Osteoblast (primary cell): ENCODE results near the gene TMEM61. TPM values are rescaled to one million over a fixed set of nuclear protein-coding genes. Genes with fewer than 3 reads are reported as not detected.
A peak's percentile ranks its signal among the peaks of the same experiment; 100 is the strongest.

ENCODE experiments used
- DNase-seq: peaks from one replicate; pipeline ENCODE4 v3.0.0; 2011; ENCODE audit warnings: low spot score, mixed read lengths; ENCODE audit not compliant: insufficient read length; ENCODE audit errors: missing footprints
- H2AFZ ChIP-seq: 2 replicates; pipeline ENCODE4 v1.6.0; 2011; ENCODE audit warnings: mild to moderate bottlenecking, low read length
- H3K27ac ChIP-seq: 2 replicates; pipeline ENCODE4 v1.5.1; 2011; ENCODE audit warnings: mild to moderate bottlenecking, low read depth, low read length, moderate library complexity
- H3K27me3 ChIP-seq: 2 replicates; pipeline ENCODE4 v1.6.0; 2012; ENCODE audit warnings: mild to moderate bottlenecking, control low read depth, inconsistent platforms, low read length, moderate library complexity; ENCODE audit not compliant: insufficient read depth
- H3K36me3 ChIP-seq: 2 replicates; pipeline ENCODE4 v1.5.1; 2011; ENCODE audit warnings: mild to moderate bottlenecking, low read length, control low read depth, moderate library complexity; ENCODE audit not compliant: insufficient read depth
- H3K4me1 ChIP-seq: 2 replicates; pipeline ENCODE4 v1.5.1; 2011; ENCODE audit warnings: mild to moderate bottlenecking, low read length, control low read depth, moderate library complexity; ENCODE audit not compliant: insufficient read depth
- H3K4me2 ChIP-seq: 2 replicates; pipeline ENCODE4 v1.6.0; 2011; ENCODE audit warnings: mild to moderate bottlenecking, low read length; ENCODE audit not compliant: insufficient read depth
- H3K4me3 ChIP-seq: fragments of 200-600 bp; sonication (generic); 3 replicates; pipeline ENCODE4 v1.5.1; 2012; ENCODE audit warnings: mild to moderate bottlenecking, low read length, inconsistent platforms; ENCODE audit not compliant: insufficient read depth
- H3K79me2 ChIP-seq: 2 replicates; pipeline ENCODE4 v1.6.0; 2012; ENCODE audit warnings: mild to moderate bottlenecking, low read length, control low read depth, inconsistent platforms; ENCODE audit not compliant: insufficient read depth
- H3K9me3 ChIP-seq: 2 replicates; pipeline ENCODE4 v1.5.1; 2011; ENCODE audit warnings: low read depth, low read length, control low read depth
- H4K20me1 ChIP-seq: 2 replicates; pipeline ENCODE4 v1.6.0; 2012; ENCODE audit warnings: mild to moderate bottlenecking, low read length, control low read depth; ENCODE audit not compliant: insufficient read depth
- total RNA-seq: library from RNA; depleted of rRNA; stranded (reverse); fragments of >200 nt; gene quantifications from 2 replicates; pipeline ENCODE4 v1.2.3, GENCODE V29; 2012
- TF ChIP-seq, protein P1 (sequence below): IDR thresholded peaks from 2 replicates; pipeline ENCODE4 v1.5.1; 2011; ENCODE audit warnings: mild to moderate bottlenecking, low read depth, low read length, moderate library complexity; ENCODE audit errors: extremely low read depth

TMEM61 gene
- total RNA-seq, 1 donor = not detected

DNA sequence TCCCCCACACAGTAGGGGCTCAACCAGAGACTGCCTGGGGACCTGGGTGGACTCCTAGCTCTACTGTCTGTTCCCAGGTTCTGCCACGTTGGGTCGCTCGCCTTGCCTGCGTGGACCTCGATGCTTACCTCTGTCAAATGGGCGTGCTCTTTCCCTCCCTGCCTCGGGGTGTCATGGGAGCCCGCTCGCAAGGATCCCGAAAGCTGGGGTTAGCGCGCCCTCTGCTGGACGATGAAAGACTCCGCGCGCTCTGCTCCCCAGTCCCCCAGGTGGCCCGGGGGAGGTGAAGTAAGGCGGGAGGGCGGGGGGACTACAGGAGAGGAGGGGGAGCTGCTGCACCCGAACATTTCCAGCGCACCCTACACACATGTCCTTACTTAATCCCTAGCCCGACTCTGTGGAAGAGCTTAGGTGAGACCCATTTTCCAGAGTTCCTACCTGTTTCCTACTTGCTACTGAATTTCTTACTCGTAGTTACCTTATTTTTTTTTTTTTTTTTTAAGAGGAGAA lies 16.0 kb downstream of the TMEM61 start:
- Histone ChIP-seq H2AFZ (no peak overlapping the region), H3K27me3 (peaks cover 30% of the 10 kb centered on the region), H3K4me3 (no peak overlapping the region), H3K4me2 (peak overlapping the region; percentile 45), H3K27ac (no peak overlapping the region), H3K9me3 (no peaks in the 10 kb centered on the region), H3K36me3 (no peaks in the 10 kb centered on the region), H3K4me1 (no peaks in the 10 kb centered on the region), H4K20me1 (no peaks in the 10 kb centered on the region), H3K79me2 (no peaks in the 10 kb centered on the region)
- DNase-seq = peak; percentile 98
- TF ChIP-seq, protein P1, sequence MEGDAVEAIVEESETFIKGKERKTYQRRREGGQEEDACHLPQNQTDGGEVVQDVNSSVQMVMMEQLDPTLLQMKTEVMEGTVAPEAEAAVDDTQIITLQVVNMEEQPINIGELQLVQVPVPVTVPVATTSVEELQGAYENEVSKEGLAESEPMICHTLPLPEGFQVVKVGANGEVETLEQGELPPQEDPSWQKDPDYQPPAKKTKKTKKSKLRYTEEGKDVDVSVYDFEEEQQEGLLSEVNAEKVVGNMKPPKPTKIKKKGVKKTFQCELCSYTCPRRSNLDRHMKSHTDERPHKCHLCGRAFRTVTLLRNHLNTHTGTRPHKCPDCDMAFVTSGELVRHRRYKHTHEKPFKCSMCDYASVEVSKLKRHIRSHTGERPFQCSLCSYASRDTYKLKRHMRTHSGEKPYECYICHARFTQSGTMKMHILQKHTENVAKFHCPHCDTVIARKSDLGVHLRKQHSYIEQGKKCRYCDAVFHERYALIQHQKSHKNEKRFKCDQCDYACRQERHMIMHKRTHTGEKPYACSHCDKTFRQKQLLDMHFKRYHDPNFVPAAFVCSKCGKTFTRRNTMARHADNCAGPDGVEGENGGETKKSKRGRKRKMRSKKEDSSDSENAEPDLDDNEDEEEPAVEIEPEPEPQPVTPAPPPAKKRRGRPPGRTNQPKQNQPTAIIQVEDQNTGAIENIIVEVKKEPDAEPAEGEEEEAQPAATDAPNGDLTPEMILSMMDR = peak; percentile 67

DNA sequence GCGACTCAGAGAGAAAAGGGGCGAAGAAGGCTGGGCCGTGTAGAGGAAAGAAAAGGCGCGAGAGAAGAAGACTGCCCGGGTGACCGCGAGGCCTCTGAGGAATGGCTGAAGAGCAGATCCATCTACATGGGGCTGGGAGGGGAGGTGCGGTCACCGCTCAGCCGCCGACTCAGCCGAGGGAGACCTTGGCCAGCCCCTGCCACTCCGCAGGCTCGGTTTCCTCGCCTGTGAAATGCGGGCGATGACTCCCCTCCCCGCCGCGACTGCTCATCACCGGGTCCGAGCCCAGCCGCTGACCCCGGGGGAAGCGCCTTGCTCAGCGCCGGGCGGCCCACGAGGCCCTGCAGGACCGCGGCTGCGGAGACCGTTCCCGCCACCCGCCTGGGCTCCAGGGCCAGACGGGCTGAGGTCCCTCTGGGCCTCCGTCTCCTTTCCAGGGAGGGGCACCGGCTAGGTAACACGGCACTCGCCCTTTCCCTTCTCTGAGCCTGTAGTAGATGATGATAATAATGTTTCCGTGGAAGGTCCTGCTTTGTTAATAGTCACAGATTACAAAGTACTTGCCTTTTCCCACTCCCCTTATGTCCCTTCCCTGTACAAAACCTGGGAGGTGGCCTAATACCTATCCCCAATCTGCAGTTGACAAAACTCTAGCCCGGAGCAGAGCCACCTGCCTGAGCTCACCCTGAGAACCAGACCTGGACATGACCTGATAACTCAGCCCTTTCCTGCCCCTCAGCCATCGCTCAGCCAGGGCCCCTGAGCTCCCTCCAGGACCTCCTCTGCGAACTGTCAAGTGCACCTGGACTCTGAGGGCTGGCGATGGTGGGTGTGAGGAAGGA lies 16.7 kb downstream of the TMEM61 start:
- no peaks in the 10 kb centered on the region for H3K9me3 ChIP-seq
- H2AFZ ChIP-seq = peak overlapping the region; percentile 47
- no peaks in the 10 kb centered on the region for H3K79me2 ChIP-seq
- TF ChIP-seq, protein P1 = no peak
- peaks cover 34% of the 10 kb centered on the region for H3K27me3 ChIP-seq
- no peak overlapping the region for H3K4me3 ChIP-seq
- peak overlapping the region; percentile 45 for H3K4me2 ChIP-seq
- no peaks in the 10 kb centered on the region for H4K20me1 ChIP-seq
- DNase-seq = peak; percentile 90
- H3K36me3 ChIP-seq = no peaks in the 10 kb centered on the region
- H3K27ac ChIP-seq = no peak overlapping the region
- no peaks in the 10 kb centered on the region for H3K4me1 ChIP-seq

- DNase-seq = peak; percentile 45
- TF ChIP-seq, protein P1 = no peak
- H3K27me3 ChIP-seq = peaks cover 38% of the 10 kb centered on the region
These were observed 17.2 kb downstream of the TMEM61 start for GRCh38 chr1:54997711-54997986.

DNA sequence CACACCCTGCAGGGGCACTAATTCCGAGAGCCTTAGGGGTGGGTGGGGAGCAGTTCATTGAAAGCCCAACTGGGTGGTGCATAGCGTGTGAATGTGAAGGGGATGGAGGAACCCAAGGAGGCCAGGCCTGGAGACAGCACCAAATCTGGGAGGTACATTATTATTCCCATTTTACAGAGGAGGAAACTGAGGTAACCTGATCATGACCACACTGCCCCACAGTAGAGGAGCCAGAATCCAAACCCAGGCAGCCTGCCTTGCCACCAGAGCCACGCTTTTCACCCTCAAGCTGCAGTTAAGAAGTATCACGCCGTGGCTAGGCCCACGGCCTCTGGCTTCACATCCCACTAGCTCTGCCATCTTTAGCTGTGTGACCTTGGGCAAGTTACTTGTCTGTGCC lies 17.7 kb downstream of the TMEM61 start:
- H2AFZ ChIP-seq = no peak overlapping the region
- H3K27ac ChIP-seq = no peak overlapping the region
- no peak overlapping the region for H3K4me3 ChIP-seq
- no peaks in the 10 kb centered on the region for H3K36me3 ChIP-seq
- TF ChIP-seq, protein P1 = no peak
- no peaks in the 10 kb centered on the region for H3K4me1 ChIP-seq
- no peaks in the 10 kb centered on the region for H4K20me1 ChIP-seq
- peaks cover 38% of the 10 kb centered on the region for H3K27me3 ChIP-seq
- DNase-seq = peak; percentile 4
- H3K79me2 ChIP-seq = no peaks in the 10 kb centered on the region
- H3K4me2 ChIP-seq = no peak overlapping the region
- no peaks in the 10 kb centered on the region for H3K9me3 ChIP-seq

More at GRCh38 chr1:54997711-54997986, 17.2 kb downstream of the TMEM61 start:
- Histone ChIP-seq H3K79me2 (no peaks in the 10 kb centered on the region), H3K36me3 (no peaks in the 10 kb centered on the region), H3K4me3 (no peak overlapping the region), H3K4me2 (no peak overlapping the region), H3K27ac (no peak overlapping the region), H2AFZ (no peak overlapping the region), H3K4me1 (no peaks in the 10 kb centered on the region), H4K20me1 (no peaks in the 10 kb centered on the region), H3K9me3 (no peaks in the 10 kb centered on the region)
